PFSK-1 (cell line): ENCODE results near the gene OVCA2.

Source experiments
- FOXP2 ChIP-seq: optimal IDR thresholded peaks from 2 replicates; pipeline ENCODE3; 2011; ENCODE audit warnings: borderline replicate concordance, control low read depth, inconsistent platforms; ENCODE audit not compliant: insufficient read depth; ENCODE audit errors: extremely low read length, extremely low read depth
- POLR2AphosphoS5 ChIP-seq: IDR thresholded peaks from 2 replicates; pipeline ENCODE4 v1.6.1; 2012; ENCODE audit warnings: low read depth, mild to moderate bottlenecking, control low read depth, low read length, moderate library complexity
- SIN3A ChIP-seq: IDR thresholded peaks from 2 replicates; pipeline ENCODE4 v1.6.1; 2012; ENCODE audit warnings: mild to moderate bottlenecking, low read length, moderate library complexity, borderline replicate concordance; ENCODE audit not compliant: insufficient read depth
- TAF1 ChIP-seq: IDR thresholded peaks from 2 replicates; pipeline ENCODE4 v1.6.1; 2012; ENCODE audit warnings: low read length, control low read depth, borderline replicate concordance; ENCODE audit not compliant: insufficient read depth
- TF ChIP-seq, protein P1 (sequence below), 2 experiments: IDR thresholded peaks; 2 replicates each; pipeline versions ENCODE4 v1.6.1 to v1.8.0; 2011 to 2012; ENCODE audit warnings: low read depth in 2 of 2, low read length in 2 of 2, control low read depth in 1 of 2, inconsistent platforms in 1 of 2, mild to moderate bottlenecking in 1 of 2, moderate library complexity in 1 of 2; ENCODE audit not compliant: insufficient read depth in 1 of 2

OVCA2 gene

DNA sequence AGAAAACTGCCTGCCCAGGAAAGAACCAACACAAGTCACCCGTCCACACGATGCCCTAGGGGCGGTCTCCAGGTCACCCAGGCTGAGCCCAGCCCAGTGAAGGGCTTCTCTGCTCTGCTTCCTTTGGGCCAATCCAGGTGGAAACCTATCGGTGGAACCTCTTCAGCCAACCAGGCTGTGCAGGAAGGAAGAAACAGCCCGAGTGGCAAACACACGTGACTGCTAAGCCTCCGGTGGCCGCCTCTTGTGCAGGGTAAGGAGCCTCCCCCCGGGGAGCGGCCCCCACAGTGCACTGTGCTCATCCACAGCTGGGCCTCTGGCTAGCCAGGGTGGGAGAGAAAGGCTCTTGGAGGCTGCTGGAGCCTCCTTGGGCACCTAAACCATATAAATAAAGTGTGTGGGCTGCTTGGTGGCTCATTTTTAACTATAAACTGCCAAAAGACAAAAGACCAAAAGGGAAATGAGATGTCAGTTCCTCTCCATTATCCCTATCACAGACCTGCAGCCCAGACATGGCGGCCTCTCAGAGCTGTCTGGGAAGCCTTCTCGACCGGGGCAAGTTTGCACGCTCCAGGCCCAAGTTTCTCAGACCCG, 19.1 kb upstream of the OVCA2 start:
- no peak for TF ChIP-seq SIN3A
- TF ChIP-seq POLR2AphosphoS5, result no peak
- TF ChIP-seq TAF1, result no peak
- TF ChIP-seq, protein P1, sequence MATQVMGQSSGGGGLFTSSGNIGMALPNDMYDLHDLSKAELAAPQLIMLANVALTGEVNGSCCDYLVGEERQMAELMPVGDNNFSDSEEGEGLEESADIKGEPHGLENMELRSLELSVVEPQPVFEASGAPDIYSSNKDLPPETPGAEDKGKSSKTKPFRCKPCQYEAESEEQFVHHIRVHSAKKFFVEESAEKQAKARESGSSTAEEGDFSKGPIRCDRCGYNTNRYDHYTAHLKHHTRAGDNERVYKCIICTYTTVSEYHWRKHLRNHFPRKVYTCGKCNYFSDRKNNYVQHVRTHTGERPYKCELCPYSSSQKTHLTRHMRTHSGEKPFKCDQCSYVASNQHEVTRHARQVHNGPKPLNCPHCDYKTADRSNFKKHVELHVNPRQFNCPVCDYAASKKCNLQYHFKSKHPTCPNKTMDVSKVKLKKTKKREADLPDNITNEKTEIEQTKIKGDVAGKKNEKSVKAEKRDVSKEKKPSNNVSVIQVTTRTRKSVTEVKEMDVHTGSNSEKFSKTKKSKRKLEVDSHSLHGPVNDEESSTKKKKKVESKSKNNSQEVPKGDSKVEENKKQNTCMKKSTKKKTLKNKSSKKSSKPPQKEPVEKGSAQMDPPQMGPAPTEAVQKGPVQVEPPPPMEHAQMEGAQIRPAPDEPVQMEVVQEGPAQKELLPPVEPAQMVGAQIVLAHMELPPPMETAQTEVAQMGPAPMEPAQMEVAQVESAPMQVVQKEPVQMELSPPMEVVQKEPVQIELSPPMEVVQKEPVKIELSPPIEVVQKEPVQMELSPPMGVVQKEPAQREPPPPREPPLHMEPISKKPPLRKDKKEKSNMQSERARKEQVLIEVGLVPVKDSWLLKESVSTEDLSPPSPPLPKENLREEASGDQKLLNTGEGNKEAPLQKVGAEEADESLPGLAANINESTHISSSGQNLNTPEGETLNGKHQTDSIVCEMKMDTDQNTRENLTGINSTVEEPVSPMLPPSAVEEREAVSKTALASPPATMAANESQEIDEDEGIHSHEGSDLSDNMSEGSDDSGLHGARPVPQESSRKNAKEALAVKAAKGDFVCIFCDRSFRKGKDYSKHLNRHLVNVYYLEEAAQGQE (IDR thresholded peaks at IDR 0.05; ENCODE audit: insufficient read depth in 1 of 2, low read depth in 2 of 2, low read length in 2 of 2), result no peak
- no peak for TF ChIP-seq FOXP2

DNA sequence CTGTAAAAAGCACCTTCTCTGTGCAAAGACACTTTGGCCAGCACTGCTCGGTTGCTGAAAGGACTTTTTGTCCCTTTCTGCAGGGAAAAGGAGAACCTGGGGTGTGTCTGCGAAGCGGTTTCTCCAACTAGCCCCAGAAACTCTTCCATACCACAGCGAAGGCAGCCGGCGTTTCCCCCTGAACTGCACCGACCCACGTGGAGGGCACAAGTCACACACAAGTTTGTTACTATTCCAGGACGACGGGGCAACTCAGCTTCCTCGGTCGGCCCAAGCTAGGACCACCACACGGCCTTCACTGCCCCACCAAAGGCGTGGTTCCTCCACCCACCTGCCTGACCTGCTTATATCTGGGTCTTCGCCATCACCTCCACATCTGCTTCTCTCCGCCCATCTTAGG, 18.6 kb upstream of the OVCA2 start:
- TF ChIP-seq POLR2AphosphoS5, result no peak
- no peak for TF ChIP-seq TAF1

DNA sequence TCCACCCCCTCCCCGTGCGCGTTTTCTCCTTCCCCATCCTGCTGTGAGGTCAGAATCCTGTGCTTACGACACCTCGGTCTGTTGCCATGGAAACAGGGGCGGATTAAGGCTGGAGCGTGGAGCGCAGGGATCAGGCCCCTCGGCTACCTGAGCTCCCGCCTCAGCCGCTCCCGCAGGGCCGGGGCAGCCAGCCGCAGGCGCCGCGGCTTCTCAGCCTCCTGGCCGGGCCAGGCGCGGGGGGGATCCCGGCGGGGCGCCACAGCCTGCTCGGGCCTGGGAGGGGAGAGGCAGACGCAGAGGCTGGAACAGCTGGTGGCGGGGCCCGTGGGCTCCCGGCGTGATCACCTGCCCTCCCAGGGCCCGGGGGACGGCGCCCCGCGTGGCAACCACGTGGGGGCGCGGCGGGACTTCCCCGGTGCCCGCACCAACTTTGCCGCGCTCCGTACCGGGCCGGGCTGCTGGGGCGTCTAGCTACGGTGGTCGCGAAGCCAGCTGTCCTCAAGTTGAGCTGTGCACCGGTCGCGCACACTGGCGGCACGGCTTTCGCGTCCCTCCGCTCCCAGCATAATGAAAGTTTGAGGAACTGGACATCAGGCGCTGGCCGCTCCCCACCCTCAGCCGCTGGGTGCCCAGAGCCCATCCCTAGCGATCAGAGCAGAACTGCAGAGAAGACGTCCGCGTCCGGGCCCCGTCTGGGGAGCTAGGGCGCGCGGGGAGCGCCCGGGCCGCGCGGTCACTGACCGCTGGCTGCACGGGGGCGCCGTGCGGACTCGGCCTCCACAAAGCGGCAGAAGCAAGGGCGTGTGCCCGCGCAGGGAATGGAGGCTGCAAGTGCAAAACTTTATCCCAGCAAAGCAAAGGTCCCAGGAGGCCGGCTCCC, 17.9 kb upstream of the OVCA2 start:
- TF ChIP-seq SIN3A (no peak), TAF1 (no peak), FOXP2 (no peak), POLR2AphosphoS5 (no peak)
- TF ChIP-seq, protein P1 (IDR thresholded peaks at IDR 0.05; ENCODE audit: insufficient read depth in 1 of 2, low read depth in 2 of 2, low read length in 2 of 2), result no peak

DNA sequence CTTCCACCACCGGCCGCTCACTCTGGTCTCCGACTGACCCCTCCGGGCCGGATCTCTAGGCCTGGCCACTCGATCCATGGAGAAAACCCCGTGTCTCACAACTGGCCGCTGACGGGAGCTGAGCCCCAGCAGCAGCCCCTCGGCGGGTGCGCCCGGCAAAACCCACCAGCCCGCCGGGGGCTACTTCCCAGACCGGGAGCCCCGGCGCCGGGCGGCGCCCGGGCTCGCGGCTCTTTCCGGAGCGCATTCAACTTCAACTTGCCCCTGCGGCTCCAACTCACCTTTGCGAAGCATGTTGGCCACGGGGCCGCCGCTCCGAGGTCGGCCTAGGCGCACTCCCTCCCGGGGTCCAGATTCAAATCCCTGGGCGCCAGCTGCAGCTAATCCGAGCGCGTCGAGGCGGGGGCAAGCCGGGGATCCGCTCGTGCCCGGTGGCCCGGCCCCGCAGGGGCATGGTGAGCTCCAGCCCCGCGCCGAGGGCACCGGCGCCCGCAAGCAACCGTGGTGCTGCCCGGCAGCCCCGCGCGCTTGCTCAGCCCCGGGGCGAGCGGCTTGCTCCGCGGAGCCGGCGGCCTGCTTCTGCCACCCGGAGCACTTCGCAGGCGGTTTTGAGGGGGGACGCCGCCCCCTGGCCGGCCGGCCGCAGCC, 17.1 kb upstream of the OVCA2 start:
- TF ChIP-seq TAF1 (no peak), POLR2AphosphoS5 (no peak), FOXP2 (no peak), SIN3A (no peak)
- TF ChIP-seq, protein P1 (IDR thresholded peaks at IDR 0.05; ENCODE audit: insufficient read depth in 1 of 2, low read depth in 2 of 2, low read length in 2 of 2), result no peak

DNA sequence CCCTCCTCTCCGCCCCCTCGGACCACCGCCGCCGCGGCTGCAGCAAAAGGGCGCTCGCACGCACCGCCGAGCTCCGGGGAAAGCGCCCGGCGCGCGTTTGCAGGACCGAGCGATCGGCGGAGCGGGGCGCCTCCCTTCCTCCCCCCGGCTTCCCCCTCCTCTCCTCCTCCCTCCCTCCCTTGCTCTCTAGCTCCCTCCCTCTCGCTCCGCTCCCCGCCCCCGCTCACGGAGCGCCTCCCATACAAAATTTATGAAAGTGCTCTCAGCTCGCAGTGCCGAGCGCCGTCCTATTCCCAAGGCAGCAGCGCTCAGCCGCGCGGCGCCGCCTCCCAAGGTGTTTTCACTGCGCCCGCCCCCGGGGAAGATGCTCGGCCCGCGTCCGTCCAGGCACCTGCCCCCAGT, 16.6 kb upstream of the OVCA2 start, which contains the start of gene RTN4RL1:
Gene RTN4RL1, minus strand, starts transcription at position 115 of the 402 bp plus-strand sequence. CDS start 469 bp downstream, outside the sequence.
- no peak for TF ChIP-seq SIN3A
- TF ChIP-seq TAF1, result no peak
- TF ChIP-seq, protein P1 (IDR thresholded peaks at IDR 0.05; ENCODE audit: insufficient read depth in 1 of 2, low read depth in 2 of 2, low read length in 2 of 2), result no peak
- TF ChIP-seq FOXP2, result no peak
- TF ChIP-seq POLR2AphosphoS5, result no peak
